HAP-1 (cell line): Measurements from ENCODE around the gene L1CAM.
A peak's percentile ranks its signal among the peaks of the same experiment; 100 is the strongest.

ENCODE experiments used
- DNase-seq, 2 experiments: peaks; one replicate each; pipeline ENCODE4 v3.0.0-alpha.2; 2016 to 2020; ENCODE audit warnings: low spot score in 2 of 2
- H3K27me3 ChIP-seq: fragments of 250-450 bp; sonication (Bioruptor Pico); 2 replicates; pipeline ENCODE4 v1.5.1; 2020; ENCODE audit warnings: low read depth, mild to moderate bottlenecking, moderate library complexity
- H3K36me3 ChIP-seq: fragments of 250-450 bp; sonication (Bioruptor Pico); replicated peaks from 2 replicates; pipeline ENCODE4 v1.5.1; 2020; ENCODE audit warnings: mild to moderate bottlenecking
- H3K4me1 ChIP-seq: fragments of 250-450 bp; sonication (Bioruptor Pico); 2 replicates; pipeline ENCODE4 v1.5.1; 2020; ENCODE audit warnings: mild to moderate bottlenecking
- H3K4me3 ChIP-seq: fragments of 250-450 bp; sonication (Bioruptor Pico); 2 replicates; pipeline ENCODE4 v1.5.1; 2020; ENCODE audit warnings: mild to moderate bottlenecking, moderate library complexity
- H3K9me3 ChIP-seq: fragments of 250-450 bp; sonication (Bioruptor Pico); 2 replicates; pipeline ENCODE4 v1.5.1; 2020; ENCODE audit warnings: mild to moderate bottlenecking, moderate library complexity
- in situ Hi-C: fragments of 300-500 bp; cut with MboI; formaldehyde crosslinking; loops from 3 replicates; pipeline ENCODE4 v1.14.3; 2020; ENCODE audit warnings: low sequenced_read_pairs, inconsistent platforms, mixed read lengths

Gene L1CAM

GRCh38 chrX:153913701-153914100 is 27.7 kb upstream of the L1CAM start:
- no peak for DNase-seq
- no peak overlapping the region for H3K4me3 ChIP-seq
- no peaks in the 10 kb centered on the region; the same call in 1 of the 2 replicates for H3K36me3 ChIP-seq
- no peaks in the 10 kb centered on the region for H3K27me3 ChIP-seq
- H3K9me3 ChIP-seq: no peaks in the 10 kb centered on the region
- H3K4me1 ChIP-seq: no peaks in the 10 kb centered on the region
- in situ Hi-C loops: no loop called here

- Histone ChIP-seq H3K9me3 (no peaks in the 10 kb centered on the region), H3K4me1 (no peaks in the 10 kb centered on the region), H3K36me3 (no peaks in the 10 kb centered on the region; the same call in 1 of the 2 replicates), H3K27me3 (no peaks in the 10 kb centered on the region), H3K4me3 (no peak overlapping the region)
- in situ Hi-C loops: no loop called here
- no peak for DNase-seq
These were observed 27.2 kb upstream of the L1CAM start for GRCh38 chrX:153913211-153913610.

- in situ Hi-C loops: no loop called here
- Histone ChIP-seq H3K4me3 (no peak overlapping the region), H3K4me1 (no peaks in the 10 kb centered on the region), H3K9me3 (no peaks in the 10 kb centered on the region), H3K27me3 (no peaks in the 10 kb centered on the region), H3K36me3 (no peaks in the 10 kb centered on the region)
- DNase-seq: no peak
These were observed 25.8 kb upstream of the L1CAM start for GRCh38 chrX:153911798-153912197.

- in situ Hi-C loops: no loop called here
- Histone ChIP-seq H3K4me1 (no peaks in the 10 kb centered on the region), H3K27me3 (no peaks in the 10 kb centered on the region), H3K4me3 (no peak overlapping the region), H3K36me3 (no peaks in the 10 kb centered on the region), H3K9me3 (no peaks in the 10 kb centered on the region)
- DNase-seq: no peak
These were observed 24.5 kb upstream of the L1CAM start for GRCh38 chrX:153910446-153910845.

- Histone ChIP-seq H3K4me1 (no peaks in the 10 kb centered on the region), H3K27me3 (no peaks in the 10 kb centered on the region), H3K9me3 (no peaks in the 10 kb centered on the region), H3K4me3 (no peak overlapping the region), H3K36me3 (no peaks in the 10 kb centered on the region)
- in situ Hi-C loops: no loop called here
- DNase-seq: no peak
These were observed 24.0 kb upstream of the L1CAM start for GRCh38 chrX:153909980-153910360.

- Histone ChIP-seq H3K4me3 (no peak overlapping the region), H3K27me3 (no peaks in the 10 kb centered on the region), H3K4me1 (no peaks in the 10 kb centered on the region), H3K36me3 (no peaks in the 10 kb centered on the region), H3K9me3 (no peaks in the 10 kb centered on the region)
- DNase-seq: peak in 1 of 2 experiments; percentile 67
- in situ Hi-C loops: no loop called here
These were observed 23.3 kb upstream of the L1CAM start for GRCh38 chrX:153909024-153909979.

- in situ Hi-C loops: no loop called here
These were observed 22.4 kb upstream of the L1CAM start for GRCh38 chrX:153908219-153908860.

GRCh38 chrX:153907456-153907855 is 21.5 kb upstream of the L1CAM start:
- no peak overlapping the region for H3K4me3 ChIP-seq
- no peaks in the 10 kb centered on the region for H3K27me3 ChIP-seq
- H3K9me3 ChIP-seq: no peaks in the 10 kb centered on the region
- H3K36me3 ChIP-seq: no peaks in the 10 kb centered on the region
- in situ Hi-C loops: no loop called here
- no peak for DNase-seq
- H3K4me1 ChIP-seq: no peaks in the 10 kb centered on the region

More at GRCh38 chrX:153908219-153908860, 22.4 kb upstream of the L1CAM start:
- no peak for DNase-seq
- Histone ChIP-seq H3K36me3 (no peaks in the 10 kb centered on the region), H3K4me3 (no peak overlapping the region), H3K9me3 (no peaks in the 10 kb centered on the region), H3K27me3 (no peaks in the 10 kb centered on the region), H3K4me1 (no peaks in the 10 kb centered on the region)

GRCh38 chrX:153906126-153906917 is 20.3 kb upstream of the L1CAM start:
- DNase-seq: no peak
- in situ Hi-C loops: no loop called here
- Histone ChIP-seq H3K27me3 (no peaks in the 10 kb centered on the region; the same call in 1 of the 2 replicates), H3K9me3 (no peaks in the 10 kb centered on the region), H3K36me3 (no peaks in the 10 kb centered on the region), H3K4me1 (no peaks in the 10 kb centered on the region), H3K4me3 (no peak overlapping the region)

- Histone ChIP-seq H3K36me3 (no peaks in the 10 kb centered on the region), H3K9me3 (no peaks in the 10 kb centered on the region), H3K4me1 (no peaks in the 10 kb centered on the region), H3K27me3 (no peaks in the 10 kb centered on the region; the same call in 1 of the 2 replicates), H3K4me3 (no peak overlapping the region)
- DNase-seq: no peak
- in situ Hi-C loops: no loop called here
These were observed 19.6 kb upstream of the L1CAM start for GRCh38 chrX:153905481-153906095.

GRCh38 chrX:153903991-153904957 is 18.3 kb upstream of the L1CAM start, which contains the start of gene AVPR2:
Gene AVPR2, plus strand, starts transcription at chrX:153904673. Its CDS starts 473 bp downstream, at chrX:153905146.
- H3K4me1 ChIP-seq: no peaks in the 10 kb centered on the region
- H3K4me3 ChIP-seq: no peak within 1 kb of the TSS
- in situ Hi-C loops: no loop called here
- DNase-seq: no peak
- no peaks in the 10 kb centered on the region for H3K36me3 ChIP-seq
- no peaks in the 10 kb centered on the region; the same call in 1 of the 2 replicates for H3K27me3 ChIP-seq
- H3K9me3 ChIP-seq: no peaks in the 10 kb centered on the region

- no peaks in the 10 kb centered on the region for H3K9me3 ChIP-seq
- no peak overlapping the region for H3K4me3 ChIP-seq
- H3K4me1 ChIP-seq: no peaks in the 10 kb centered on the region
- no peaks in the 10 kb centered on the region for H3K36me3 ChIP-seq
- no peak for DNase-seq
- H3K27me3 ChIP-seq: no peaks in the 10 kb centered on the region; the same call in 1 of the 2 replicates
- in situ Hi-C loops: no loop called here
These were observed 17.4 kb upstream of the L1CAM start for GRCh38 chrX:153903238-153903980.
